Upper lobe of right lung (tissue), 1 donor: ENCODE data around the gene SLC9A5. TPM values are rescaled to one million over a fixed set of nuclear protein-coding genes. Genes with fewer than 3 reads are reported as not detected.

ENCODE experiments used
- ATAC-seq: fragments of 200-7000 bp; cut with Tn5 transposase; one replicate; pipeline ENCODE4 v1.9.1; 2020; ENCODE audit warnings: mild to moderate bottlenecking, moderate library complexity
- DNase-seq: peaks from one replicate; pipeline ENCODE4 v3.0.0-alpha.2; 2020
- H3K27ac ChIP-seq: fragments of 200-600 bp; one replicate; pipeline ENCODE4 v1.8.0; 2022
- H3K27me3 ChIP-seq: fragments of 200-600 bp; one replicate; pipeline ENCODE4 v1.8.0; 2022; ENCODE audit warnings: mild to moderate bottlenecking
- H3K36me3 ChIP-seq: fragments of 200-600 bp; one replicate; pipeline ENCODE4 v1.8.0; 2022
- H3K4me1 ChIP-seq: fragments of 200-600 bp; one replicate; pipeline ENCODE4 v1.8.0; 2022
- H3K4me3 ChIP-seq: fragments of 200-600 bp; one replicate; pipeline ENCODE4 v1.8.0; 2022; ENCODE audit warnings: mild to moderate bottlenecking
- H3K9me3 ChIP-seq: fragments of 200-600 bp; one replicate; pipeline ENCODE4 v1.8.0; 2022
- intact Hi-C: fragments of 100-400 bp; cut with DNase I; formaldehyde crosslinking; loops from one replicate; pipeline ENCODE4 v1.11.0; 2022
- total RNA-seq: library from RNA; stranded (reverse); fragmentation: NEBNext Ultra II Directional; extraction: Animal tissue kit (Norgen Biotek cat#: 25700); gene quantifications from one replicate; pipeline ENCODE4 v1.2.1, GENCODE V29; 2021
- TF ChIP-seq, protein P1 (sequence below): fragments of 200-600 bp; IDR thresholded peaks from one replicate; pipeline ENCODE4 v1.8.0; 2022; ENCODE audit warnings: antibody characterized with exemption
- donor health status: DM: no; HTN: yes; CAD: no; lungs with severe emphysema.

The SLC9A5 gene
- total RNA-seq, 1 donor from 2014 or later = 2.4 TPM

GRCh38 chr16:67206838-67207248 lies 41.9 kb upstream of the SLC9A5 start:
- no peaks in the 10 kb centered on the region for H3K9me3 ChIP-seq
- TF ChIP-seq, protein P1, sequence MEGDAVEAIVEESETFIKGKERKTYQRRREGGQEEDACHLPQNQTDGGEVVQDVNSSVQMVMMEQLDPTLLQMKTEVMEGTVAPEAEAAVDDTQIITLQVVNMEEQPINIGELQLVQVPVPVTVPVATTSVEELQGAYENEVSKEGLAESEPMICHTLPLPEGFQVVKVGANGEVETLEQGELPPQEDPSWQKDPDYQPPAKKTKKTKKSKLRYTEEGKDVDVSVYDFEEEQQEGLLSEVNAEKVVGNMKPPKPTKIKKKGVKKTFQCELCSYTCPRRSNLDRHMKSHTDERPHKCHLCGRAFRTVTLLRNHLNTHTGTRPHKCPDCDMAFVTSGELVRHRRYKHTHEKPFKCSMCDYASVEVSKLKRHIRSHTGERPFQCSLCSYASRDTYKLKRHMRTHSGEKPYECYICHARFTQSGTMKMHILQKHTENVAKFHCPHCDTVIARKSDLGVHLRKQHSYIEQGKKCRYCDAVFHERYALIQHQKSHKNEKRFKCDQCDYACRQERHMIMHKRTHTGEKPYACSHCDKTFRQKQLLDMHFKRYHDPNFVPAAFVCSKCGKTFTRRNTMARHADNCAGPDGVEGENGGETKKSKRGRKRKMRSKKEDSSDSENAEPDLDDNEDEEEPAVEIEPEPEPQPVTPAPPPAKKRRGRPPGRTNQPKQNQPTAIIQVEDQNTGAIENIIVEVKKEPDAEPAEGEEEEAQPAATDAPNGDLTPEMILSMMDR = no peak
- no peaks in the 10 kb centered on the region for H3K4me1 ChIP-seq
- no peak overlapping the region for H3K27ac ChIP-seq
- peaks cover 18% of the 10 kb centered on the region for H3K36me3 ChIP-seq
- H3K4me3 ChIP-seq = no peak overlapping the region
- intact Hi-C loops = no loop called here
- H3K27me3 ChIP-seq = no peaks in the 10 kb centered on the region
- DNase-seq (no peak), ATAC-seq (no peak)

- no peak for DNase-seq
- Histone ChIP-seq H3K4me3 (no peak overlapping the region), H3K36me3 (peaks cover 12% of the 10 kb centered on the region), H3K27me3 (no peaks in the 10 kb centered on the region), H3K27ac (no peak overlapping the region), H3K4me1 (no peaks in the 10 kb centered on the region), H3K9me3 (no peaks in the 10 kb centered on the region)
- intact Hi-C loops = no loop called here
- TF ChIP-seq, protein P1 = no peak
- ATAC-seq = no peak
Measured at GRCh38 chr16:67207249-67208091, 41.3 kb upstream of the SLC9A5 start.

- Histone ChIP-seq H3K36me3 (peaks cover 4% of the 10 kb centered on the region), H3K4me3 (no peak overlapping the region), H3K9me3 (no peaks in the 10 kb centered on the region), H3K4me1 (peaks cover 4% of the 10 kb centered on the region), H3K27ac (no peak overlapping the region), H3K27me3 (no peaks in the 10 kb centered on the region)
- TF ChIP-seq, protein P1 = no peak
- ATAC-seq = no peak
- no peak for DNase-seq
- intact Hi-C loops = no loop called here
Measured at GRCh38 chr16:67208154-67208896, 40.5 kb upstream of the SLC9A5 start.

DNA sequence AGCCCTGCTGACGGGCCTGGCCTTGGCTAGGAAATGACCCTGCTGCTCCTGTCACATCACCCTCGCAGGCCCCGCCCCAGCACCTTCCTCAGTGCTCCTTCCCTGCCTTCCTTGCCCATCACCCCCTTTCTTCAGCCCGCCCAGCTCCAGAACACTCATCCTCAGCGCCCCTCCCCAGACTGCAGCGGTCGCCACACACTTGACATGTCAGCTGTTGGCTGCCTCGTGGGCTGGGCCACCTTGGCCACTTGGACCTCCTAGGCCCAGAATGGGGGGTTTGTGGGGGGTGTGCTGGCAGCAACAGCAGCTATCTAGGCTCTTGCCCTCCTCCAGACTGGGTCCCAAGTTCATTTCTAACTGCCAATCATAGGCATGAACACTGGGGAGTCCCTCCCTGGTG lies 39.2 kb upstream of the SLC9A5 start:
- Histone ChIP-seq H3K27ac (no peak overlapping the region), H3K9me3 (no peaks in the 10 kb centered on the region), H3K4me3 (no peak overlapping the region), H3K27me3 (no peaks in the 10 kb centered on the region), H3K4me1 (peaks cover 4% of the 10 kb centered on the region), H3K36me3 (no peaks in the 10 kb centered on the region)
- intact Hi-C loops = no loop called here
- TF ChIP-seq, protein P1 = no peak
- no peak for DNase-seq
- no peak for ATAC-seq

- Histone ChIP-seq H3K27ac (no peak overlapping the region), H3K36me3 (no peaks in the 10 kb centered on the region), H3K4me1 (peaks cover 4% of the 10 kb centered on the region), H3K4me3 (no peak overlapping the region), H3K9me3 (no peaks in the 10 kb centered on the region), H3K27me3 (no peaks in the 10 kb centered on the region)
- TF ChIP-seq, protein P1 = no peak
- intact Hi-C loops = no loop called here
- ATAC-seq (no peak), DNase-seq (no peak)
Measured at GRCh38 chr16:67210069-67210937, 38.5 kb upstream of the SLC9A5 start.
